ENCODE results near the gene PITPNM3.

DNA sequence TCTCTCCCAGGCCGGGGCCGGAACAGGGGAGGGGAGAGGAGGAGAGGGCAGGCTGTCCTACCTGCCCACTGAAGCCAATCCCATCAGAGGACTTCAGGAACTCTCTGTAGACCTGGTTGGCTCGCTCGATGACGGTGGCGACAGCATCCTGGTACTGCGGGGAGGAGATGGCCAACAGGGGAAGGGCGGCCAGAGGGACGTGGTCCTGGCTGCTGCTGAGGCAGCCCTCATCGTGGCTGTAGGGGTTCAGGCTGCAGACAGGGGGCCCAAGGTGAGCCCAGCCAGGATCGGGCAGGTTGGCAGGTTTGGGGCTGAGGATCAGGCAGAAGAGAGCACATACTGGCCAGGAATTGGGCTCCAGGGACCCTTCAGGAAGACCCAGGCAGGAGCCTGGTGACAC, 77.9 kb downstream of the PITPNM3 start:
- TF ChIP-seq, protein P1, sequence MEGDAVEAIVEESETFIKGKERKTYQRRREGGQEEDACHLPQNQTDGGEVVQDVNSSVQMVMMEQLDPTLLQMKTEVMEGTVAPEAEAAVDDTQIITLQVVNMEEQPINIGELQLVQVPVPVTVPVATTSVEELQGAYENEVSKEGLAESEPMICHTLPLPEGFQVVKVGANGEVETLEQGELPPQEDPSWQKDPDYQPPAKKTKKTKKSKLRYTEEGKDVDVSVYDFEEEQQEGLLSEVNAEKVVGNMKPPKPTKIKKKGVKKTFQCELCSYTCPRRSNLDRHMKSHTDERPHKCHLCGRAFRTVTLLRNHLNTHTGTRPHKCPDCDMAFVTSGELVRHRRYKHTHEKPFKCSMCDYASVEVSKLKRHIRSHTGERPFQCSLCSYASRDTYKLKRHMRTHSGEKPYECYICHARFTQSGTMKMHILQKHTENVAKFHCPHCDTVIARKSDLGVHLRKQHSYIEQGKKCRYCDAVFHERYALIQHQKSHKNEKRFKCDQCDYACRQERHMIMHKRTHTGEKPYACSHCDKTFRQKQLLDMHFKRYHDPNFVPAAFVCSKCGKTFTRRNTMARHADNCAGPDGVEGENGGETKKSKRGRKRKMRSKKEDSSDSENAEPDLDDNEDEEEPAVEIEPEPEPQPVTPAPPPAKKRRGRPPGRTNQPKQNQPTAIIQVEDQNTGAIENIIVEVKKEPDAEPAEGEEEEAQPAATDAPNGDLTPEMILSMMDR (IDR thresholded peaks at IDR 0.05; ENCODE audit: poor library complexity, severe bottlenecking): no peak
- TF ChIP-seq EP300 (conservative IDR thresholded peaks at IDR 0.05; ENCODE audit: poor library complexity, severe bottlenecking) (no peak), EZH2 (IDR thresholded peaks at IDR 0.05; ENCODE audit: borderline replicate concordance, insufficient read depth, low read length, poor library complexity, severe bottlenecking) (no peak), RAD21 (conservative IDR thresholded peaks at IDR 0.05) (no peak), POLR2AphosphoS5 (IDR thresholded peaks at IDR 0.05) (no peak), MXI1 (conservative IDR thresholded peaks at IDR 0.05; ENCODE audit: poor library complexity, severe bottlenecking) (no peak), SMC3 (conservative IDR thresholded peaks at IDR 0.05; ENCODE audit: poor library complexity) (no peak), TAF1 (IDR thresholded peaks at IDR 0.05; ENCODE audit: low read depth) (no peak)
